T-cell (primary cell): ENCODE results near the gene HSD17B8. TPM values are rescaled to one million over a fixed set of nuclear protein-coding genes. Genes with fewer than 3 reads are reported as not detected.

Experiments used
- ATAC-seq, 4 experiments: fragments of 200-7000 bp in 3 of 4; fragments of 150-1000 bp in 1 of 4; cut with Tn5 transposase; replicated peaks in 1 of 4; 1 replicate in 3 of 4; 2 replicates in 1 of 4; pipeline ENCODE4 v1.10.0; 2021; ENCODE audit warnings: moderate library complexity in 3 of 4, mild to moderate bottlenecking in 2 of 4, moderate number of reproducible peaks in 1 of 4
- CTCF ChIA-PET, 2 donors: fragments of 300-600 bp; sonication (Branson Sonifier 250); formaldehyde crosslinking; loops; one replicate each; lab custom pipeline; 2022; ENCODE audit warnings: antibody characterized with exemption in 2 of 2; lab: Charles Lee
- POLR2A ChIA-PET, 2 donors: fragments of 300-600 bp; sonication (Branson Sonifier 250); formaldehyde crosslinking; loops; one replicate each; lab custom pipeline; 2022; ENCODE audit warnings: antibody characterized with exemption in 2 of 2; lab: Charles Lee
- DNase-seq, 35 experiments: peaks; one replicate each; pipeline versions ENCODE4 v3.0.0 to v3.0.0-alpha.2; 2013 to 2023
- H3K27ac ChIP-seq: one replicate; pipeline ENCODE4 v1.5.1; 2013; ENCODE audit warnings: low read length
- H3K27me3 ChIP-seq, 2 experiments: replicated peaks in 1 of 2; 1 replicate in 1 of 2; 2 replicates in 1 of 2; pipeline versions ENCODE4 v1.6.1 to v1.7.0; 2013; ENCODE audit warnings: low read length in 1 of 2, mixed read lengths in 1 of 2; ENCODE audit not compliant: control insufficient read depth in 2 of 2, insufficient read depth in 2 of 2; ENCODE audit errors: extremely low read depth in 1 of 2
- H3K36me3 ChIP-seq, 2 donors: 1 replicate in 1 of 2; 2 replicates in 1 of 2; pipeline versions ENCODE4 v1.6.1 to v1.7.0; 2013; ENCODE audit warnings: low read length in 1 of 2; ENCODE audit not compliant: control insufficient read depth in 2 of 2, insufficient read depth in 1 of 2; ENCODE audit errors: extremely low read depth in 1 of 2
- H3K4me1 ChIP-seq, 2 experiments: 1 replicate in 1 of 2; 2 replicates in 1 of 2; pipeline versions ENCODE4 v1.6.1 to v1.7.0; 2013; ENCODE audit warnings: low read length in 2 of 2, mixed read lengths in 1 of 2; ENCODE audit not compliant: insufficient read depth in 2 of 2, control insufficient read depth in 1 of 2; ENCODE audit errors: extremely low read depth in 1 of 2
- H3K4me3 ChIP-seq, 2 donors: 1 replicate in 1 of 2; 2 replicates in 1 of 2; pipeline versions ENCODE4 v1.5.1 to v1.7.0; 2013; ENCODE audit warnings: mild to moderate bottlenecking in 2 of 2, low read length in 1 of 2, moderate library complexity in 1 of 2; ENCODE audit not compliant: control insufficient read depth in 1 of 2; ENCODE audit errors: extremely low read depth in 1 of 2
- H3K9me3 ChIP-seq: 2 replicates; pipeline ENCODE4 v1.7.0; 2013
- H3K27ac Mint-ChIP-seq, 2 donors: one replicate each; pipeline ENCODE4 v1.8.0; 2020 to 2021; ENCODE audit warnings: mild to moderate bottlenecking in 2 of 2, mixed read lengths in 2 of 2
- H3K27me3 Mint-ChIP-seq, 2 donors: one replicate each; pipeline ENCODE4 v1.8.0; 2021 to 2022; ENCODE audit warnings: mixed read lengths in 2 of 2
- H3K36me3 Mint-ChIP-seq: one replicate; pipeline ENCODE4 v1.8.0; 2021; ENCODE audit warnings: mixed read lengths
- H3K4me1 Mint-ChIP-seq, 3 donors: one replicate each; pipeline ENCODE4 v1.8.0; 2020 to 2022; ENCODE audit warnings: mixed read lengths in 3 of 3, mild to moderate bottlenecking in 1 of 3
- H3K4me3 Mint-ChIP-seq, 3 donors: one replicate each; pipeline ENCODE4 v1.8.0; 2020 to 2022; ENCODE audit warnings: mild to moderate bottlenecking in 3 of 3, mixed read lengths in 3 of 3, moderate library complexity in 3 of 3
- H3K9me3 Mint-ChIP-seq, 3 donors: one replicate each; pipeline ENCODE4 v1.8.0; 2020 to 2022; ENCODE audit warnings: mixed read lengths in 3 of 3
- WGBS: methylation state at CpG from one replicate; pipeline ENCODE4 v1.1.5; 2013; ENCODE audit warnings: missing lambda C conversion rate; ENCODE audit not compliant: insufficient coverage; 5-methylcytosine and 5-hydroxymethylcytosine counted together
- total RNA-seq, 35 experiments: library from RNA in 6 of 35; stranded (reverse) in 6 of 35; fragments of 120-200 nt in 1 of 35; gene quantifications; one replicate each; pipeline versions ENCODE4 v1.2.1 to v1.2.4 and lab custom pipeline; 2013 to 2026

Gene HSD17B8
- total RNA-seq, 5 donors from 2014 or later (not counting 1 experiment from before 2014, with no cell fraction given): 13.9 to 27.7 (median 24.4) TPM

GRCh38 chr6:33170176-33171015, 34.1 kb upstream of the HSD17B8 start:
- H3K27ac ChIP-seq: no peak overlapping the region
- 83% methylated on average over 7 of the region's 9 CpGs for WGBS
- no peak overlapping the region for H3K4me3 Mint-ChIP-seq
- no peaks in the 10 kb centered on the region for H3K36me3 Mint-ChIP-seq
- H3K27me3 ChIP-seq: peaks cover 0 to 57% of the 10 kb centered on the region in 2 experiments
- no peaks in the 10 kb centered on the region for H3K4me1 ChIP-seq
- no peak overlapping the region for H3K27ac Mint-ChIP-seq
- H3K36me3 ChIP-seq: no peaks in the 10 kb centered on the region
- DNase-seq (no peak), ATAC-seq (no peak)
- H3K9me3 Mint-ChIP-seq: no peaks in the 10 kb centered on the region
- peaks cover 0 to 3% (median 0%) of the 10 kb centered on the region in 3 donors for H3K4me1 Mint-ChIP-seq
- POLR2A ChIA-PET: no interaction called here
- H3K27me3 Mint-ChIP-seq: peaks cover 0 to 6% of the 10 kb centered on the region in 2 donors
- H3K9me3 ChIP-seq: no peaks in the 10 kb centered on the region
- no peak overlapping the region for H3K4me3 ChIP-seq
- CTCF ChIA-PET: no interaction called here

GRCh38 chr6:33171016-33171879, 33.2 kb upstream of the HSD17B8 start:
- H3K27ac ChIP-seq: no peak overlapping the region
- H3K36me3 ChIP-seq: no peaks in the 10 kb centered on the region
- no peaks in the 10 kb centered on the region for H3K36me3 Mint-ChIP-seq
- H3K27me3 ChIP-seq: peaks cover 0 to 57% of the 10 kb centered on the region in 2 experiments
- WGBS: 85% methylated on average over 6 of the region's 11 CpGs
- H3K4me1 Mint-ChIP-seq: peaks cover 0 to 3% (median 0%) of the 10 kb centered on the region in 3 donors
- H3K4me1 ChIP-seq: no peaks in the 10 kb centered on the region
- H3K4me3 Mint-ChIP-seq: no peak overlapping the region
- peaks cover 3 to 14% of the 10 kb centered on the region in 2 donors for H3K27me3 Mint-ChIP-seq
- ChIA-PET POLR2A (no interaction called here), CTCF (no interaction called here)
- no peak overlapping the region for H3K27ac Mint-ChIP-seq
- no peaks in the 10 kb centered on the region for H3K9me3 ChIP-seq
- no peaks in the 10 kb centered on the region for H3K9me3 Mint-ChIP-seq
- DNase-seq (no peak), ATAC-seq (no peak)
- no peak overlapping the region for H3K4me3 ChIP-seq

GRCh38 chr6:33171880-33172687, 32.4 kb upstream of the HSD17B8 start:
- WGBS: 50% methylated on average over 1 of the region's 8 CpGs
- ATAC-seq: no peak
- POLR2A ChIA-PET: no interaction called here

GRCh38 chr6:33172688-33173534, 31.5 kb upstream of the HSD17B8 start:
- no peak overlapping the region for H3K4me3 Mint-ChIP-seq
- no peaks in the 10 kb centered on the region for H3K9me3 ChIP-seq
- peaks cover 3 to 19% of the 10 kb centered on the region in 2 donors for H3K27me3 Mint-ChIP-seq
- DNase-seq: peak in 1 of 35 experiments; percentile 29
- no peak overlapping the region for H3K27ac ChIP-seq
- no peaks in the 10 kb centered on the region for H3K36me3 ChIP-seq
- H3K4me1 ChIP-seq: no peaks in the 10 kb centered on the region
- no peaks in the 10 kb centered on the region for H3K9me3 Mint-ChIP-seq
- ChIA-PET CTCF (no interaction called here), POLR2A (interaction anchor here in 1 of 2 donors (0.5 to 0.7 kb wide), 2 partner anchors 70 to 1569 kb away, joined by 3 to 6 read pairs; no protein-coding TSS in a partner anchor)
- H3K36me3 Mint-ChIP-seq: no peaks in the 10 kb centered on the region
- no peak overlapping the region for H3K4me3 ChIP-seq
- H3K4me1 Mint-ChIP-seq: peaks cover 0 to 3% (median 0%) of the 10 kb centered on the region in 3 donors
- no peak overlapping the region for H3K27ac Mint-ChIP-seq
- peaks cover 0 to 60% of the 10 kb centered on the region in 2 experiments for H3K27me3 ChIP-seq
- 54% methylated on average over 7 of the region's 16 CpGs for WGBS
- ATAC-seq: peak in 1 of 4 experiments; percentile 32

More at GRCh38 chr6:33171880-33172687, 32.4 kb upstream of the HSD17B8 start:
- H3K4me3 Mint-ChIP-seq: no peak overlapping the region
- H3K36me3 Mint-ChIP-seq: no peaks in the 10 kb centered on the region
- H3K27me3 Mint-ChIP-seq: peaks cover 3 to 17% of the 10 kb centered on the region in 2 donors
- DNase-seq: no peak
- no peaks in the 10 kb centered on the region for H3K9me3 Mint-ChIP-seq
- CTCF ChIA-PET: interaction anchor here in 1 of 2 donors (0.6 kb wide), 1 partner anchor 83 kb away, joined by 6 read pairs; no protein-coding TSS in a partner anchor
- no peak overlapping the region for H3K27ac ChIP-seq
- peaks cover 0 to 57% of the 10 kb centered on the region in 2 experiments for H3K27me3 ChIP-seq
- no peaks in the 10 kb centered on the region for H3K4me1 ChIP-seq
- H3K27ac Mint-ChIP-seq: no peak overlapping the region
- no peak overlapping the region for H3K4me3 ChIP-seq
- peaks cover 0 to 3% (median 0%) of the 10 kb centered on the region in 3 donors for H3K4me1 Mint-ChIP-seq
- H3K36me3 ChIP-seq: no peaks in the 10 kb centered on the region
- no peaks in the 10 kb centered on the region for H3K9me3 ChIP-seq

- Histone ChIP-seq H3K4me1 (no peaks in the 10 kb centered on the region), H3K27ac (no peak overlapping the region), H3K27me3 (peaks cover 0 to 58% of the 10 kb centered on the region in 2 experiments), H3K36me3 (no peaks in the 10 kb centered on the region), H3K4me3 (no peak overlapping the region), H3K9me3 (no peaks in the 10 kb centered on the region)
- CTCF ChIA-PET: no interaction called here
- H3K36me3 Mint-ChIP-seq: no peaks in the 10 kb centered on the region
- H3K9me3 Mint-ChIP-seq: no peaks in the 10 kb centered on the region
- ATAC-seq (no peak), DNase-seq (no peak)
- H3K4me1 Mint-ChIP-seq: peaks cover 0 to 3% (median 0%) of the 10 kb centered on the region in 3 donors
- POLR2A ChIA-PET: interaction anchor here in 1 of 2 donors (0.7 kb wide), 1 partner anchor 69 kb away, joined by 3 read pairs; no protein-coding TSS in a partner anchor
- H3K4me3 Mint-ChIP-seq: no peak overlapping the region
- peaks cover 3 to 21% of the 10 kb centered on the region in 2 donors for H3K27me3 Mint-ChIP-seq
- 57% methylated on average over 1 of the region's 11 CpGs for WGBS
- peak overlapping the region in 1 of 2 donors; percentile 11 for H3K27ac Mint-ChIP-seq
Measured at GRCh38 chr6:33173535-33174180, 30.8 kb upstream of the HSD17B8 start.
